GM18873 (cell line): ENCODE measurements around the gene SP2.
"Not testable (repeated sequence)": the region's sequence is repeated elsewhere in the genome, so short reads cannot be mapped to it uniquely, and the experiment has no call there.

ENCODE experiments used
- ATAC-seq: cut with Tn5 transposase; IDR thresholded peaks from one replicate; pipeline ENCODE4 v1.9.1; 2021; ENCODE audit warnings: mild to moderate bottlenecking, moderate library complexity, moderate number of reproducible peaks; ENCODE audit not compliant: unreplicated experiment, low FRiP score

Gene SP2

GRCh38 chr17:47916489-47917208, 20.6 kb downstream of the SP2 start:
- ATAC-seq = no peak

- no peak for ATAC-seq
Measured at GRCh38 chr17:47917581-47917980, 21.5 kb downstream of the SP2 start.

- no peak for ATAC-seq
Measured at GRCh38 chr17:47918006-47918405, 22.0 kb downstream of the SP2 start.

- ATAC-seq = no peak
Measured at GRCh38 chr17:47918991-47919390, 23.0 kb downstream of the SP2 start.

GRCh38 chr17:47919889-47920288, 23.9 kb downstream of the SP2 start:
- not testable (repeated sequence) for ATAC-seq

GRCh38 chr17:47924785-47925677, 29.0 kb downstream of the SP2 start:
- no peak for ATAC-seq

GRCh38 chr17:47925678-47925988, 29.6 kb downstream of the SP2 start:
- ATAC-seq = no peak

GRCh38 chr17:47927821-47928400, 31.9 kb downstream of the SP2 start:
- ATAC-seq = no peak

GRCh38 chr17:47928415-47928814, 32.4 kb downstream of the SP2 start:
- ATAC-seq = no peak

- no peak for ATAC-seq
Measured at GRCh38 chr17:47929218-47930000, 33.4 kb downstream of the SP2 start.

GRCh38 chr17:47931848-47932247, 35.8 kb downstream of the SP2 start:
- no peak for ATAC-seq

- ATAC-seq = no peak
Measured at GRCh38 chr17:47934856-47935255, 38.8 kb downstream of the SP2 start.

- not testable (repeated sequence) for ATAC-seq
Measured at GRCh38 chr17:47935468-47935867, 39.4 kb downstream of the SP2 start.

- ATAC-seq = no peak
Measured at GRCh38 chr17:47935961-47936360, 39.9 kb downstream of the SP2 start.

GRCh38 chr17:47937941-47938340, 41.9 kb downstream of the SP2 start:
- no peak for ATAC-seq

- peak; percentile 77 for ATAC-seq
Measured at GRCh38 chr17:47941246-47942095, 45.4 kb downstream of the SP2 start, which contains the start of gene PNPO. Gene PNPO, plus strand, starts transcription at chr17:47941571. Its CDS starts 105 bp downstream, at chr17:47941676.

GRCh38 chr17:47942096-47942510, 46.1 kb downstream of the SP2 start:
- no peak for ATAC-seq

GRCh38 chr17:47942568-47942967, 46.5 kb downstream of the SP2 start:
- no peak for ATAC-seq

- no peak for ATAC-seq
Measured at GRCh38 chr17:47945080-47945479, 49.0 kb downstream of the SP2 start.
